Fibroblast of mammary gland (primary cell): ENCODE measurements around the gene CD164L2.
A peak's percentile ranks its signal among the peaks of the same experiment; 100 is the strongest.

Experiments
- DNase-seq: peaks from one replicate; pipeline ENCODE4 v3.0.0-alpha.2; 2010; ENCODE audit warnings: low read depth
- H3K4me3 ChIP-seq: 2 replicates; pipeline ENCODE4 v1.5.1; 2011; ENCODE audit warnings: low read depth, mild to moderate bottlenecking, low read length, moderate library complexity; ENCODE audit not compliant: control insufficient read depth
- CTCF ChIP-seq: conservative IDR thresholded peaks from 2 replicates; pipeline ENCODE4 v1.5.1; 2011; ENCODE audit warnings: low read depth, low read length, inconsistent platforms; ENCODE audit not compliant: control insufficient read depth, insufficient read depth

The CD164L2 gene

GRCh38 chr1:27361044-27361402, 22.1 kb downstream of the CD164L2 start:
- TF ChIP-seq CTCF: no peak
- no peak for DNase-seq

GRCh38 chr1:27360159-27361043, 22.7 kb downstream of the CD164L2 start:
- no peak overlapping the region for H3K4me3 ChIP-seq
- TF ChIP-seq CTCF: no peak
- no peak for DNase-seq

More at GRCh38 chr1:27361044-27361402, 22.1 kb downstream of the CD164L2 start:
- H3K4me3 ChIP-seq: no peak overlapping the region

GRCh38 chr1:27359822-27360158, 23.3 kb downstream of the CD164L2 start:
- no peak for TF ChIP-seq CTCF
- no peak for DNase-seq
- no peak overlapping the region for H3K4me3 ChIP-seq

- no peak for TF ChIP-seq CTCF
- no peak overlapping the region for H3K4me3 ChIP-seq
- DNase-seq: no peak
These were observed 24.2 kb downstream of the CD164L2 start for GRCh38 chr1:27358928-27359313.

GRCh38 chr1:27358038-27358927, 24.9 kb downstream of the CD164L2 start:
- no peak overlapping the region for H3K4me3 ChIP-seq
- DNase-seq: no peak
- no peak for TF ChIP-seq CTCF

GRCh38 chr1:27357281-27358037, 25.7 kb downstream of the CD164L2 start:
- peak; percentile 43 for DNase-seq
- no peak overlapping the region for H3K4me3 ChIP-seq
- peak; percentile 71 for TF ChIP-seq CTCF
